ENCODE measurements around the gene TPD52L2. TPM values are rescaled to one million over a fixed set of nuclear protein-coding genes. Genes with fewer than 3 reads are reported as not detected.

The TPD52L2 gene
- 112 and 128 TPM in 2 replicates for total RNA-seq

DNA sequence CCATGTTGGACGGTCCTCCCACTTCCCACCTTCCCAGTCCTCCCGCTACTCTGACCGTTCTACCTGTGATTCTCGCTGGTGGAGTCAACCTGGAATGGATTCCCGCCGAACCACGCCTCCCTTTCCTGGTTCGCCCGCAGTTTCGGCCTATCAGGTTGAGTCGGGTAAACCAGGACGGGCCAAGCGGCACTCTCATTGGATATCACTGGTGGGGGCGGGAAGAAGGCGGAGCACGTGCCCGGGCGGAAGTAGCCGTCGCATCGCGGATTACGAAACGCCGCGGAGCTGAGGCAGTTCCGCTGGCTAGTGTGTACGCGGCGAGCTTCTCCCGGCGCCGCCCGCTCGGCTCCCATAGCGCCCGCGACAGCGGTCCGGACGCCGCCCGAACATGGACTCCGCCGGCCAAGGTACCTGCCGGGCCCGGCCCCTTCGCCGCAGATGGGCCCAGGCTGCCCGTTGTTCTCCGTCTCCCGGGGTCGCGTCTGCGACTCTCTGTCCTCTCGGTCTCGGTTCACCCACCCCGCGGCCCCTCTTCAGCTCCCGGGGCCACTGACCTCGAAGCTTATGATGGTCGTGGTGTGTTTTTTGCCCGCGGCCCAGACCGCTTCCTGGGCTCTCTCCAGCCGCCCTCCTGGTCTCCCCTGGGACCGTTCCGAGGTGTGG is at the start of gene TPD52L2:
TSS of gene TPD52L2 (plus strand) at position 293 of the 663 bp plus-strand sequence. CDS start at position 389, 96 bp downstream.
- H3K4me3 ChIP-seq (ENCODE audit: low read depth, low read length) = peak within 1 kb of the TSS; percentile 99
- DNase-seq (ENCODE audit: low read depth) = peak; percentile 87
- TF ChIP-seq CTCF (conservative IDR thresholded peaks at IDR 0.05; ENCODE audit: low read depth, low read length) = no peak

GRCh38 chr20:63815615-63816253 is 49.3 kb upstream of the TPD52L2 start:
- H3K4me3 ChIP-seq (ENCODE audit: low read depth, low read length) = no peak overlapping the region
- TF ChIP-seq CTCF (conservative IDR thresholded peaks at IDR 0.05; ENCODE audit: low read depth, low read length) = no peak
- no peak for DNase-seq (ENCODE audit: low read depth)

DNA sequence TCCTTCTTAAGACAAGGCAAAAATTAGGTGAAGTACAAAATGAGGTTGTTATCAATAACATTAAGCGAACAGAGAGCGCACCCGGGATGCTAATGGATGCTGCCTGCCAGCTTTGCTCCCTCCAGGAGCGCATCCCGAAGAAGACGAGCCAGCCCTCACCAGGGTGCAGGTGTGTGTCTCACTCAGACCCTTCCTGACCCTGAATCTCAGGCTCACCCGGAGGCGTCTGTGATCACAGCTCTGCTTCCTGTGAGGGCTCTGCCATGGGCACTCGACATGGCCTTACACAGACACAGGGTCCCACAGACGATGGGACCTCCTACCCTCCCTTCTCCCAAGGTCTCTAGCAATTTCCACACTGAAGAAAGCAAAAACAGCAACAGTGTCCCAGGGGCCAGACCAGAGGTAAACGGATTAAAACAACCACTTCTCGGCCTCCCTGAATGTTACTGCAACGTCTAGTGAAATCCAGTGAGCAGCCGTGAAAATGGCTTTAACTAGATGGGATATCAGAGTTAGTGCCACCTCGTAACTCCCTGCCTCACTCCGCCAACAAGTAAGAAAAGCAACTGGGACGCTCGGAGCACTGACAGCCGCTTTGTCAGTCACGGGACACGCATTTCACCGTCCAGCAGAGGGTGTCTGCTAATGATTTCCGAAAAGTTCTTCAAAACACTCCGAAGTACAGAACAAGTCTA is 45.7 kb upstream of the TPD52L2 start:
- peak; percentile 37 for TF ChIP-seq CTCF (conservative IDR thresholded peaks at IDR 0.05; ENCODE audit: low read depth, low read length)
- peak overlapping the region; percentile 35 for H3K4me3 ChIP-seq (ENCODE audit: low read depth, low read length)
- DNase-seq (ENCODE audit: low read depth) = no peak

DNA sequence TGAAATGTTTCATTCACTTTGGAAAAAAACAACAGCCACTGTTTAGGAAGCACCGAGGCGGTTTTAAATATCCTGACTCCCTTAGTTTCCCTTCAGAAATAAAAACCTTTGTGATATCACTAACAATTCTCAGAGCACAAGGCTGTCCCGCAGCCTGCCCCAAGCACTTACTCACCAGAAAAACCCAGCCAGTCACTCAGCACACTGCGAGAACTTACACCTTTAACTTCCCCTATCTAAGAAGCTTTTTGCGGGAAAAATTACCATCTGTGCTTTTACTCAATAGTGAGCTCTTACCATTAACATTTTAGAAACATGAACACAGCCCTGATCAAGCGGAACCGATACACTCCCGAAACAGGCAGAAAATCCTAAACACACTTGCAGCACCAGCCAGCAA is 43.3 kb upstream of the TPD52L2 start:
- no peak overlapping the region for H3K4me3 ChIP-seq (ENCODE audit: low read depth, low read length)
- DNase-seq (ENCODE audit: low read depth) = no peak
- no peak for TF ChIP-seq CTCF (conservative IDR thresholded peaks at IDR 0.05; ENCODE audit: low read depth, low read length)

DNA sequence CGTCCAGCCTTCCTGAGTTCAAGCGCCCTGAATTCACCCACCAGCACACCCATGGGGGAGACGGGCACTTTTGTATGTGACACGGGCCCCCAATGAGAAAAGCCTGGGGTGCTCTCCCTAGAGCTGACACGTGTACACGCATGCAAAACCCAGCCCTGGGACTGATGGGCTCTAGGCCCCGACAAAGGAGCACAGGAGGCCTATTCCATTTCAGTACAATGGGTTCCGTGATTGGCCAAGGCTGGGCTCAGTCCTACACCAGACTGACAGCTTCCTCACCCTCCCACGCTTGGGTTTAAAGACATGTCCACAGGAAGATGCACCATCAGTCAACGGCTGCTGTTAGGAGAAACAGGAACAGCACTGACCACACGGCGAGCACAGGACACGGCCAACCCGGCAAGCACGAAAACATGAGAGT is 42.8 kb upstream of the TPD52L2 start:
- DNase-seq (ENCODE audit: low read depth) = no peak
- no peak for TF ChIP-seq CTCF (conservative IDR thresholded peaks at IDR 0.05; ENCODE audit: low read depth, low read length)
- no peak overlapping the region for H3K4me3 ChIP-seq (ENCODE audit: low read depth, low read length)

- H3K4me3 ChIP-seq (ENCODE audit: low read depth, low read length) = no peak overlapping the region
- no peak for DNase-seq (ENCODE audit: low read depth)
- no peak for TF ChIP-seq CTCF (conservative IDR thresholded peaks at IDR 0.05; ENCODE audit: low read depth, low read length)
These were observed 41.3 kb upstream of the TPD52L2 start for GRCh38 chr20:63823691-63824311.
